ENCODE results near the gene SOCS7. TPM values are rescaled to one million over a fixed set of nuclear protein-coding genes. Genes with fewer than 3 reads are reported as not detected.
A peak's percentile ranks its signal among the peaks of the same experiment; 100 is the strongest.

Gene SOCS7
- total and polyA plus RNA-seq, 2 of the 4 experiments (the other 2 are of a cell fraction) = 6.5 to 6.8 TPM

GRCh38 chr17:38424297-38424972 is 72.8 kb downstream of the SOCS7 start (continued):
- no peak for TF ChIP-seq CTCF (conservative IDR thresholded peaks at IDR 0.05; ENCODE audit: low read depth, low read length)

- Histone ChIP-seq H3K23ac (ENCODE audit: low read depth, low read length) (no peak overlapping the region), H3K9me1 (ENCODE audit: insufficient read depth, low read length) (peaks cover 18% of the 10 kb centered on the region; the same call in 1 of the 2 replicates), H3K18ac (ENCODE audit: low read depth, low read length) (no peak overlapping the region), H3K4ac (ENCODE audit: low read depth, low read length) (peak overlapping the region; percentile 91; the same call in 1 of the 2 replicates), H4K8ac (ENCODE audit: low read depth in 2 of 2, low read length in 2 of 2) (peak overlapping the region; percentile 70 to 88; a peak in 2 of 4 replicates), H3K4me1 (ENCODE audit: control insufficient read depth, insufficient read depth, low read length) (peaks cover 33% of the 10 kb centered on the region), H2BK15ac (ENCODE audit: low read depth, low read length) (no peak overlapping the region), H3K9ac (ENCODE audit: low read depth, low read length) (no peak overlapping the region), H2AK5ac (ENCODE audit: low read depth, low read length) (peak overlapping the region; percentile 75), H2AK9ac (replicated peaks; ENCODE audit: low read depth, low read length, poor library complexity) (peak overlapping the region; percentile 97), H3K9me3 (ENCODE audit: control insufficient read depth, insufficient read depth, low read length) (no peaks in the 10 kb centered on the region), H2BK120ac (ENCODE audit: low read depth, low read length) (0 out of 2 replicates have a peak overlapping the region, but pooled peaks have one; percentile 81), H3K79me1 (ENCODE audit: low read depth in 1 of 2, low read length in 2 of 2) (peaks cover 9 to 31% of the 10 kb centered on the region in 2 experiments), H4K5ac (ENCODE audit: low read depth, low read length) (no peak overlapping the region), H4K91ac (ENCODE audit: insufficient read depth, low read depth, low read length) (no peak overlapping the region), H2BK5ac (ENCODE audit: low read depth, low read length, poor library complexity, severe bottlenecking) (no peak overlapping the region), H3K14ac (replicated peaks; ENCODE audit: low read depth, low read length) (0 out of 2 replicates have a peak overlapping the region, but pooled peaks have one; percentile 86), H2AFZ (replicated peaks; ENCODE audit: low read length, poor library complexity) (peak overlapping the region; percentile 89), H3K56ac (ENCODE audit: extremely low read depth, insufficient read depth, low read length) (no peak overlapping the region), H4K20me1 (ENCODE audit: insufficient read depth, low read length) (peaks cover 12% of the 10 kb centered on the region), H3K4me2 (ENCODE audit: low read depth, low read length) (no peak overlapping the region), H3K27ac (ENCODE audit: insufficient read depth, low read length) (no peak overlapping the region), H3K4me3 (ENCODE audit: insufficient read depth, low read depth, low read length) (no peak overlapping the region), H3K36me3 (ENCODE audit: control insufficient read depth, insufficient read depth, low read length) (no peaks in the 10 kb centered on the region), H2BK20ac (ENCODE audit: low read depth, low read length) (0 out of 2 replicates have a peak overlapping the region, but pooled peaks have one; percentile 15), H3K27me3 (ENCODE audit: control insufficient read depth, insufficient read depth, low read length) (no peaks in the 10 kb centered on the region; the same call in 1 of the 2 replicates)
- 92% methylated on average over 6 of the region's 13 CpGs; no CpG with 5 or more reads in 1 of the 2 experiments for WGBS, 2 experiments (ENCODE audit: extremely low coverage in 2 of 2, insufficient read length in 1 of 2)
- ATAC-seq (ENCODE audit: low read depth) (no peak), DNase-seq (no peak)
- in situ Hi-C loops (cut with MboI; ENCODE audit: low sequenced_read_pairs) (no loop called here), dilution Hi-C loops (cut with HindIII; ENCODE audit: low sequenced_read_pairs, unreplicated experiment) (no loop called here), intact Hi-C loops (cut with micrococcal nuclease) (no loop called here)
- no TSS peak for BruUV-seq (replicated peaks)
- ChIA-PET POLR2A (ENCODE audit: unreplicated experiment) (no interaction called here), CTCF (no interaction called here)
- TF ChIP-seq SMC3 (IDR thresholded peaks at IDR 0.05; ENCODE audit: low read depth, low read length) (no peak), RAD21 (IDR thresholded peaks at IDR 0.05; ENCODE audit: low read length) (no peak), USF2 (IDR thresholded peaks at IDR 0.05; ENCODE audit: low read depth, low read length) (no peak), MXI1 (IDR thresholded peaks at IDR 0.05; ENCODE audit: borderline replicate concordance, low read depth, low read length) (no peak), FOS (IDR thresholded peaks at IDR 0.05; ENCODE audit: low read depth, low read length) (no peak), MAZ (IDR thresholded peaks at IDR 0.05; ENCODE audit: borderline replicate concordance, low read depth, low read length) (no peak), RCOR1 (IDR thresholded peaks at IDR 0.05; ENCODE audit: insufficient replicate concordance, low read length) (no peak), MAFK (IDR thresholded peaks at IDR 0.05; ENCODE audit: low read depth, low read length) (no peak), ELK1 (IDR thresholded peaks at IDR 0.05; ENCODE audit: borderline replicate concordance, low read depth, low read length) (no peak)
Observed at GRCh38 chr17:38425031-38425430, 73.4 kb downstream of the SOCS7 start.
